ENCODE data around the gene SFI1.

The SFI1 gene

DNA sequence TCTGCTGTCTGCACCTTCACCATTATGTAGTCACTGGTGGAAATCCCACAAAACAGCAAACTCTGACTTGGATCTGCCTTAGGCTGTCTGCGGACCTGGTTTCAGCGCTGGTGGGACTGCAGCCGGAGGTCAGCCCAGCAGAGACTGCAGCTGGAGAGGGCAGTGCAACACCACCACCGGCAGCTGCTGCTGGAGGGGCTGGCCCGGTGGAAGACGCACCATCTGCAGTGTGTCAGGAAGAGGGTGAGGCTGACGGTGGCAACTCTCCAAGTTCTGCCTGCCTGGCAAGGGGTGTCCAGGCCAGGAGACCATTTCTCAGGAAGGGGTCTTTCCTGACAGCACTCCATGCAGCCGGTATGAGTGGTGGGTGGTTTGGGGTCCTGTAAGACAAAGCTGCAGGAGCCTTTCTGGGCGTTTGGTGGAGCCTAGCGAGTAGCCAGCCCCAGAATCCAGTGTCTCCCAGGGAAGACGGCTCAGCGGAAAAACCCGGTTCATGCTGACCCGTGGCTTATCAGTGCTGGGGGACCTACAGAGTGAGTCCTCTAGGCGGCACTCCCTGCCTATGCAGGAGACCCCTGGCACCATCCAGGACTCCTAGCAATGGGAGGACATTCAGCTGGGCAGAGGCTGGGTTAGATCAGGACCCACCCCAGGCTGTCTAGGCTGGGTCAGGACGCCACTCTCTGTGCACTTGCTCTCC lies 114.9 kb downstream of the SFI1 start:
- Histone ChIP-seq H3K27me3 (replicated peaks; ENCODE audit: control insufficient read depth, insufficient read depth, low read length) (no peaks in the 10 kb centered on the region), H3K4me3 (replicated peaks; ENCODE audit: low read depth, low read length) (no peak overlapping the region), H3K36me3 (ENCODE audit: control insufficient read depth, insufficient read depth, low read length) (peaks cover 25% of the 10 kb centered on the region)
- TF ChIP-seq, protein P1, sequence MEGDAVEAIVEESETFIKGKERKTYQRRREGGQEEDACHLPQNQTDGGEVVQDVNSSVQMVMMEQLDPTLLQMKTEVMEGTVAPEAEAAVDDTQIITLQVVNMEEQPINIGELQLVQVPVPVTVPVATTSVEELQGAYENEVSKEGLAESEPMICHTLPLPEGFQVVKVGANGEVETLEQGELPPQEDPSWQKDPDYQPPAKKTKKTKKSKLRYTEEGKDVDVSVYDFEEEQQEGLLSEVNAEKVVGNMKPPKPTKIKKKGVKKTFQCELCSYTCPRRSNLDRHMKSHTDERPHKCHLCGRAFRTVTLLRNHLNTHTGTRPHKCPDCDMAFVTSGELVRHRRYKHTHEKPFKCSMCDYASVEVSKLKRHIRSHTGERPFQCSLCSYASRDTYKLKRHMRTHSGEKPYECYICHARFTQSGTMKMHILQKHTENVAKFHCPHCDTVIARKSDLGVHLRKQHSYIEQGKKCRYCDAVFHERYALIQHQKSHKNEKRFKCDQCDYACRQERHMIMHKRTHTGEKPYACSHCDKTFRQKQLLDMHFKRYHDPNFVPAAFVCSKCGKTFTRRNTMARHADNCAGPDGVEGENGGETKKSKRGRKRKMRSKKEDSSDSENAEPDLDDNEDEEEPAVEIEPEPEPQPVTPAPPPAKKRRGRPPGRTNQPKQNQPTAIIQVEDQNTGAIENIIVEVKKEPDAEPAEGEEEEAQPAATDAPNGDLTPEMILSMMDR (IDR thresholded peaks at IDR 0.05; ENCODE audit: insufficient read depth, low read length, poor library complexity, severe bottlenecking), result no peak
- no peak for DNase-seq (ENCODE audit: extremely low read depth, insufficient read length)

DNA sequence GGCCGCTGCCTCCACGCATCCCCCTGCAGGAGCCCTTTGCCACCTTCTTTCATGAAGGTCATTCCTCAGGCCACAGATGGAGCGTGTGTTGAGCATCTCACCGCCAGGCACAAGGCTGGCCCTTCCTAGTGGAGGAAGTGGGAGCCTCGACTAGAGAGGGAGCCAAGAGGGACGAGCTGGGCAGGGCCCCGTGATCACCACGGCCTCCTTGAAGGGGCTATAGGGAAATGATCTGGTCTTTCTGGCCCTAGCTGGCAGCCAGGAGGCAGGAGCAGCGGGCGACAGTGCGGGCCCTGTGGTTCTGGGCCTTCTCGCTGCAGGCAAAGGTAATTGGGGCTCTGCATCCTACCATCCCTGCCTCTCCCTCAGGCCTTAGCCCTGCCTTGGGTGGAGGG lies 116.6 kb downstream of the SFI1 start:
- Histone ChIP-seq H3K4me3 (replicated peaks; ENCODE audit: low read depth, low read length) (no peak overlapping the region), H3K36me3 (ENCODE audit: control insufficient read depth, insufficient read depth, low read length) (peaks cover 33% of the 10 kb centered on the region), H3K27me3 (replicated peaks; ENCODE audit: control insufficient read depth, insufficient read depth, low read length) (no peaks in the 10 kb centered on the region)
- TF ChIP-seq, protein P1 (IDR thresholded peaks at IDR 0.05; ENCODE audit: insufficient read depth, low read length, poor library complexity, severe bottlenecking), result no peak
- DNase-seq (ENCODE audit: extremely low read depth, insufficient read length), result no peak

DNA sequence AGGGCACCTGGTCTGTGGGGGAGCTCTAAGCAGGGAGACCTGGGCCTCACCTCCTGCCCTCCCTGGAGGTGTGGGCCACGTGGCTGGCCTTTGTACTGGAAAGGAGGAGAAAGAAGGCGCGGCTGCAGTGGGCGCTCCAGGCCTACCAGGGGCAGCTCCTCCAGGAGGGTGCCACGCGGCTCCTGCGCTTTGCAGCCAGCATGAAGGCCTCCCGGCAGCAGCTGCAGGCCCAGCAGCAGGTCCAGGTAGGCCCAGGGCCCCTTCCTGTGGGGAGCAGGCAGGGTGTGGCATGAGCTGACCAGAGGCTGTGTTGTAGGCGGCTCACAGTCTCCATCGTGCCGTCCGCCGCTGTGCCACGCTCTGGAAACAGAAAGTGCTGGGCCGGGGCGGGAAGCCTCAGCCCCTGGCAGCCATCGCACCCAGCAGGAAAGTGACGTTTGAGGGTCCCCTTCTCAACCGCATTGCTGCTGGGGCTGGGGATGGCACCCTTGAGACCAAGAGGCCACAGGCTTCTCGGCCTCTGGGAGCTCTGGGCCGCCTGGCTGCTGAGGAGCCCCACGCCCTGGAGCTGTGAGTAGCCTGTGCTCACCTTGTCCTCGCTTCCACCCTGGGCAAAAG lies 117.1 kb downstream of the SFI1 start:
- Histone ChIP-seq H3K36me3 (ENCODE audit: control insufficient read depth, insufficient read depth, low read length) (peaks cover 34% of the 10 kb centered on the region), H3K27me3 (replicated peaks; ENCODE audit: control insufficient read depth, insufficient read depth, low read length) (no peaks in the 10 kb centered on the region), H3K4me3 (replicated peaks; ENCODE audit: low read depth, low read length) (no peak overlapping the region)
- DNase-seq (ENCODE audit: extremely low read depth, insufficient read length), result no peak
- TF ChIP-seq, protein P1 (IDR thresholded peaks at IDR 0.05; ENCODE audit: insufficient read depth, low read length, poor library complexity, severe bottlenecking), result no peak

DNA sequence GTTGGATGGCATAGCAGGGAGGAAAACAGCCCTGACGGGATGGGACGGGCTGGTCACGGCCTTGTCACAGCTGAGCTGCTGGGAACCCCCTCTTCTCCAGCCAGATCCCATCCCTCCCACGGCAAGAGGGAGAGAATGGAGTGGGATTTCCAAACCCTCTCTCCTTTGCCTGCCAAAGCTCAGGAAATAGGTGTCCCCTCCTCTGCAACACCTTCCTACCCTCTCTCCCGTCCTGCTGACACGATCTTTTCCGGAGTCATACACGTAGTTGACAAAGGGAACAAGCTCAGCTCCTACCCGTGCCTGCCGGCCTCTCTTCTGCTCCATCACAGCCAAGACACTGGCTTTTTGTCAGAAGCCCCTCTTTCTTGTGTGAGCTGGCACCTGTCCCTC lies 117.6 kb downstream of the SFI1 start:
- DNase-seq (ENCODE audit: extremely low read depth, insufficient read length), result no peak
- no peaks in the 10 kb centered on the region for H3K27me3 ChIP-seq (replicated peaks; ENCODE audit: control insufficient read depth, insufficient read depth, low read length)
- H3K4me3 ChIP-seq (replicated peaks; ENCODE audit: low read depth, low read length), result no peak overlapping the region
- H3K36me3 ChIP-seq (ENCODE audit: control insufficient read depth, insufficient read depth, low read length), result peaks cover 38% of the 10 kb centered on the region
- TF ChIP-seq, protein P1 (IDR thresholded peaks at IDR 0.05; ENCODE audit: insufficient read depth, low read length, poor library complexity, severe bottlenecking), result no peak

DNA sequence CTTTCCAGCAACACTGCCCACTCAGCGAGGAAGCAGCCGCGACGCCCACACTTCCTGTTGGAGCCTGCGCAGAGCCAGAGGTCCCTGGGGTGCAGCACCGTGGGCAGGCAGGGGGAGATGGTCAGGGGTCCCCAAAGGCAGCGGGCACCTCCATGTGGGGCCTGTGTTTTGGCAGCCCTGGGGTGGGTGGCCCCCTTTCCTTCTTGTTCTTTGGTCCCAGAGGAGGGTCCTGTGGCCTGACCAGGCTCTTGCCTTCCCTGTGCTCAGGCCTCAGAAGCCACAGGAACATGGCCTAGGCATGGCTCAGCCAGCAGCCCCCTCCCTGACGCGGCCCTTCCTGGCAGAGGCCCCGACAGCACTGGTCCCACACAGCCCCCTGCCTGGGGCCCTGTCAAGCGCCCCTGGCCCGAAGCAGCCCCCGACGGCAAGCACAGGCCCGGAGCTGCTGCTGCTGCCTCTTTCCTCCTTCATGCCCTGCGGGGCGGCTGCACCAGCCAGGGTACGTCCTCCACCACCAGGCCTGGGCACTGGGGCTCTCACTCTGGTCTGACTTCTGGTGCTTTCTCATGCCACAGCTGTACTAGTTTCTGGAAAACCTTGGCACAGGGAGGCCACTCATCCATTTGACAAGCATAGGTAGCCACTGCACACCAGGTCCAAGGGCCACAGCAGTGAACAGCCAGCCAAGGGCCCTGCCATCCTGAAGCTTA lies 118.6 kb downstream of the SFI1 start:
- Histone ChIP-seq H3K4me3 (replicated peaks; ENCODE audit: low read depth, low read length) (no peak overlapping the region), H3K27me3 (replicated peaks; ENCODE audit: control insufficient read depth, insufficient read depth, low read length) (no peaks in the 10 kb centered on the region), H3K36me3 (ENCODE audit: control insufficient read depth, insufficient read depth, low read length) (peaks cover 44% of the 10 kb centered on the region)
- TF ChIP-seq, protein P1 (IDR thresholded peaks at IDR 0.05; ENCODE audit: insufficient read depth, low read length, poor library complexity, severe bottlenecking), result no peak
- no peak for DNase-seq (ENCODE audit: extremely low read depth, insufficient read length)

All from GM06990 (cell line).